RPMI8226 (cell line): ENCODE data around the gene SND1.

Source experiments
- DNase-seq: peaks from one replicate; pipeline ENCODE4 v3.0.0-alpha.2; 2015

SND1 gene

GRCh38 chr7:128032605-128033235, 380.7 kb downstream of the SND1 start:
- no peak for DNase-seq

- no peak for DNase-seq
Observed at GRCh38 chr7:128033246-128033645, 381.3 kb downstream of the SND1 start.

- no peak for DNase-seq
Observed at GRCh38 chr7:128034825-128035224, 382.8 kb downstream of the SND1 start.

- DNase-seq = no peak
Observed at GRCh38 chr7:128035712-128036111, 383.7 kb downstream of the SND1 start.

- DNase-seq = no peak
Observed at GRCh38 chr7:128036226-128036940, 384.4 kb downstream of the SND1 start.

GRCh38 chr7:128037081-128037480, 385.1 kb downstream of the SND1 start:
- DNase-seq = no peak

GRCh38 chr7:128037880-128038619, 386.1 kb downstream of the SND1 start:
- no peak for DNase-seq

- no peak for DNase-seq
Observed at GRCh38 chr7:128039544-128039953, 387.6 kb downstream of the SND1 start.

- no peak for DNase-seq
Observed at GRCh38 chr7:128040205-128040604, 388.2 kb downstream of the SND1 start.

GRCh38 chr7:128041203-128041602, 389.2 kb downstream of the SND1 start:
- no peak for DNase-seq

- no peak for DNase-seq
Observed at GRCh38 chr7:128042012-128042411, 390.0 kb downstream of the SND1 start.

- no peak for DNase-seq
Observed at GRCh38 chr7:128044064-128044463, 392.1 kb downstream of the SND1 start.

GRCh38 chr7:128045158-128045557, 393.2 kb downstream of the SND1 start:
- no peak for DNase-seq

- no peak for DNase-seq
Observed at GRCh38 chr7:128045766-128046165, 393.8 kb downstream of the SND1 start.

GRCh38 chr7:128052404-128052803, 400.4 kb downstream of the SND1 start:
- no peak for DNase-seq

- DNase-seq = peak; percentile 68
Observed at GRCh38 chr7:128053023-128053422, 401.0 kb downstream of the SND1 start.

- no peak for DNase-seq
Observed at GRCh38 chr7:128053991-128054390, 402.0 kb downstream of the SND1 start.

- DNase-seq = no peak
Observed at GRCh38 chr7:128054511-128054910, 402.5 kb downstream of the SND1 start.

- DNase-seq = no peak
Observed at GRCh38 chr7:128055637-128056036, 403.6 kb downstream of the SND1 start.

- DNase-seq = no peak
Observed at GRCh38 chr7:128056901-128057300, 404.9 kb downstream of the SND1 start.

- DNase-seq = no peak
Observed at GRCh38 chr7:128057909-128058308, 405.9 kb downstream of the SND1 start.

GRCh38 chr7:128059143-128059988, 407.4 kb downstream of the SND1 start:
- no peak for DNase-seq

- DNase-seq = no peak
Observed at GRCh38 chr7:128060018-128060417, 408.0 kb downstream of the SND1 start.
